ENCODE measurements around the gene VPS37B.

GRCh38 chr12:122844366-122844971, 51.5 kb downstream of the VPS37B start:
- TF ChIP-seq ATF1 (CRISPR knock-in tag; IDR thresholded peaks at IDR 0.05) (no peak), ETV6 (CRISPR knock-in tag; IDR thresholded peaks at IDR 0.05) (no peak), ZNF263 (CRISPR knock-in tag; IDR thresholded peaks at IDR 0.05; ENCODE audit: low read depth) (no peak), NR3C1 (CRISPR knock-in tag; conservative IDR thresholded peaks at IDR 0.05; ENCODE audit: low read depth) (no peak), CTCF (IDR thresholded peaks at IDR 0.05) (no peak), RELA (CRISPR knock-in tag; IDR thresholded peaks at IDR 0.05; ENCODE audit: borderline replicate concordance) (no peak), ZBTB43 (CRISPR knock-in tag; IDR thresholded peaks at IDR 0.05) (no peak), SMAD3 (CRISPR knock-in tag; IDR thresholded peaks at IDR 0.05; ENCODE audit: borderline replicate concordance) (no peak), USF2 (CRISPR knock-in tag; IDR thresholded peaks at IDR 0.05) (no peak), CBFB (CRISPR knock-in tag; IDR thresholded peaks at IDR 0.05; ENCODE audit: low read depth) (no peak)
